Mesendoderm (in vitro differentiated cells): ENCODE results near the gene CD34.

Experiments used
- DNase-seq: peaks from one replicate; pipeline ENCODE4 v3.0.0; 2013
- H2AK5ac ChIP-seq: 2 replicates; pipeline ENCODE4 v1.6.1; 2013; ENCODE audit warnings: low read length, inconsistent platforms
- H2BK120ac ChIP-seq: 2 replicates; pipeline ENCODE4 v1.6.1; 2013; ENCODE audit warnings: low read depth, mild to moderate bottlenecking, low read length, moderate library complexity, mixed read lengths
- H2BK15ac ChIP-seq: replicated peaks from 2 replicates; pipeline ENCODE4 v1.6.1; 2013; ENCODE audit warnings: low read depth, mild to moderate bottlenecking, moderate library complexity
- H2BK5ac ChIP-seq: 2 replicates; pipeline ENCODE4 v1.6.1; 2013; ENCODE audit warnings: low read length, inconsistent platforms
- H3K18ac ChIP-seq: 2 replicates; pipeline ENCODE4 v1.6.1; 2013; ENCODE audit warnings: mild to moderate bottlenecking, low read length, mixed read lengths
- H3K23ac ChIP-seq: one replicate; pipeline ENCODE4 v1.6.1; 2013; ENCODE audit warnings: low read length
- H3K27ac ChIP-seq: 2 replicates; pipeline ENCODE4 v1.5.1; 2013; ENCODE audit warnings: low read depth, mild to moderate bottlenecking, inconsistent platforms, low read length, moderate library complexity
- H3K27me3 ChIP-seq: 2 replicates; pipeline ENCODE4 v1.6.1; 2013; ENCODE audit warnings: low read length, control low read depth, mild to moderate bottlenecking, inconsistent platforms; ENCODE audit not compliant: insufficient read depth, poor library complexity
- H3K36me3 ChIP-seq: 2 replicates; pipeline ENCODE4 v1.6.1; 2013; ENCODE audit warnings: low read length, inconsistent platforms; ENCODE audit not compliant: control insufficient read depth, insufficient read depth
- H3K4ac ChIP-seq: one replicate; pipeline ENCODE4 v1.6.1; 2013; ENCODE audit warnings: low read depth, mild to moderate bottlenecking, low read length, moderate library complexity
- H3K4me1 ChIP-seq: 2 replicates; pipeline ENCODE4 v1.6.1; 2013; ENCODE audit warnings: low read depth, low read length, inconsistent platforms; ENCODE audit not compliant: control insufficient read depth
- H3K4me2 ChIP-seq: 2 replicates; pipeline ENCODE4 v1.6.1; 2013; ENCODE audit warnings: low read length
- H3K4me3 ChIP-seq: 2 replicates; pipeline ENCODE4 v1.5.1; 2013; ENCODE audit warnings: mild to moderate bottlenecking, low read length
- H3K56ac ChIP-seq: one replicate; pipeline ENCODE4 v1.6.1; 2013; ENCODE audit warnings: low read length
- H3K79me1 ChIP-seq: 2 replicates; pipeline ENCODE4 v1.6.1; 2013; ENCODE audit warnings: low read length, inconsistent platforms
- H3K79me2 ChIP-seq: 2 replicates; pipeline ENCODE4 v1.6.1; 2013; ENCODE audit warnings: mild to moderate bottlenecking, low read length; ENCODE audit not compliant: control insufficient read depth, insufficient read depth
- H3K9ac ChIP-seq: 2 replicates; pipeline ENCODE4 v1.6.1; 2013; ENCODE audit warnings: low read length, inconsistent platforms
- H4K5ac ChIP-seq: one replicate; pipeline ENCODE4 v1.6.1; 2013; ENCODE audit warnings: low read length
- H4K8ac ChIP-seq: one replicate; pipeline ENCODE4 v1.6.1; 2013; ENCODE audit warnings: low read depth, mild to moderate bottlenecking, control low read depth, low read length, moderate library complexity
- WGBS: extraction: QIAGEN DNeasy Blood & Tissue Kit; methylation state at CpG from one replicate; pipeline ENCODE4 v1.1.7; 2013; ENCODE audit warnings: low lambda C conversion rate, missing lambda C conversion rate; ENCODE audit not compliant: insufficient coverage; ENCODE audit errors: extremely low coverage; 5-methylcytosine and 5-hydroxymethylcytosine counted together

CD34 gene

DNA sequence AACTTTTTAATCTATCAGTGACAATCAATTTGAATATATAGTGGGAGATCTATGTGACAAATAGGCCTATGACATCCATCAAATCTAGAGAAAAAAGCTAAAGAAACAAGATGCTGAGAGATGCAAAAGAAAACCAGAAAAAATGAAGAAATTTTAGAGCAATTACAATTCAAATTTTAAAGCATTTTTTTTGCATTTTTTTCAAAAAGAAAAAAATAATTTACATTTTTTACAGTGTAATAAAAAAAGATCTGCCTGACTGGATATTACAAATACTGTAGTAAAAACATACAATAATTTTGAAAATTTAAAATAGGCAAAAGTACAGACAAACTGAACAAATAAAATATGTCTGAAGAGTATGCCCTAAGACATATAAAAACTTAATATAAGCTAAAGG lies 14.4 kb downstream of the CD34 start:
- no peaks in the 10 kb centered on the region for H3K79me2 ChIP-seq
- H3K23ac ChIP-seq, result no peak overlapping the region
- H3K4me3 ChIP-seq, result no peak overlapping the region
- H3K18ac ChIP-seq, result no peak overlapping the region
- H3K79me1 ChIP-seq, result no peaks in the 10 kb centered on the region
- no peaks in the 10 kb centered on the region for H3K36me3 ChIP-seq
- DNase-seq, result no peak
- H3K27me3 ChIP-seq, result no peaks in the 10 kb centered on the region
- no peak overlapping the region for H3K27ac ChIP-seq
- H2BK120ac ChIP-seq, result no peak overlapping the region
- H2AK5ac ChIP-seq, result no peak overlapping the region
- no peak overlapping the region for H3K4me2 ChIP-seq
- H3K4ac ChIP-seq, result no peak overlapping the region
- H3K9ac ChIP-seq, result no peak overlapping the region
- no peak overlapping the region for H2BK15ac ChIP-seq
- no peak overlapping the region for H4K5ac ChIP-seq
- no peak overlapping the region for H4K8ac ChIP-seq
- no peak overlapping the region for H3K56ac ChIP-seq
- no peaks in the 10 kb centered on the region for H3K4me1 ChIP-seq
- no peak overlapping the region for H2BK5ac ChIP-seq

DNA sequence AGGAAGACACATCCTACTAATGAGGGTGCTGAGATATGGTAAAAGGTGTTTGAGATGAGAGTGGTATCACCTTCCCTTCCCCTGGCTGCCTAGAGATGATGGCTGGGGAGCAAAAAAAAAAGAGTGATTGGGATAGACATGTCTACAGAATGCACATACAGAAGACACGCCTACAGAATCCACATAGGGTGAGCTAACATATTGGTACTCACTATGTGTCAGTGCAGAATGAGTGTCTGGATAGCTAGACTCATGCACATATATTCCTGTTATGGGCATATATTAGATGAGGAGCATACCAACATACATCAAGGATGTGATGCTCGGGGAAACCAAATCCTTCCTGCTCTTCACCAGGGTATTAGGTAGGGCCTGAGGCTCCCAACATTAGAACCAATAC lies 16.2 kb downstream of the CD34 start:
- Histone ChIP-seq H3K23ac (no peak overlapping the region), H3K27me3 (no peaks in the 10 kb centered on the region), H3K4me3 (no peak overlapping the region), H3K27ac (no peak overlapping the region), H4K8ac (no peak overlapping the region), H3K4me1 (no peaks in the 10 kb centered on the region), H2AK5ac (no peak overlapping the region), H3K9ac (no peak overlapping the region), H3K79me2 (no peaks in the 10 kb centered on the region), H4K5ac (no peak overlapping the region), H3K56ac (no peak overlapping the region), H3K4ac (no peak overlapping the region), H2BK120ac (no peak overlapping the region), H3K79me1 (no peaks in the 10 kb centered on the region), H2BK5ac (no peak overlapping the region), H2BK15ac (no peak overlapping the region), H3K4me2 (no peak overlapping the region), H3K18ac (no peak overlapping the region), H3K36me3 (no peaks in the 10 kb centered on the region)
- no CpG with 5 or more reads among the region's 2 CpGs for WGBS
- DNase-seq, result no peak

GRCh38 chr1:207893737-207894582 lies 17.0 kb downstream of the CD34 start:
- Histone ChIP-seq H2BK15ac (no peak overlapping the region), H3K4me3 (no peak overlapping the region), H3K18ac (no peak overlapping the region), H3K4ac (no peak overlapping the region), H3K56ac (no peak overlapping the region), H2AK5ac (no peak overlapping the region), H3K27me3 (no peaks in the 10 kb centered on the region), H2BK120ac (no peak overlapping the region), H3K4me2 (no peak overlapping the region), H3K79me2 (no peaks in the 10 kb centered on the region), H4K5ac (no peak overlapping the region), H3K9ac (no peak overlapping the region), H3K4me1 (no peaks in the 10 kb centered on the region), H3K23ac (no peak overlapping the region), H4K8ac (no peak overlapping the region), H3K36me3 (no peaks in the 10 kb centered on the region), H3K79me1 (no peaks in the 10 kb centered on the region), H2BK5ac (no peak overlapping the region), H3K27ac (no peak overlapping the region)
- no CpG with 5 or more reads among the region's 6 CpGs for WGBS
- no peak for DNase-seq

GRCh38 chr1:207892764-207893163 lies 18.2 kb downstream of the CD34 start:
- Histone ChIP-seq H3K9ac (no peak overlapping the region), H3K18ac (no peak overlapping the region), H3K4ac (no peak overlapping the region), H3K79me2 (no peaks in the 10 kb centered on the region), H3K79me1 (no peaks in the 10 kb centered on the region), H3K4me2 (no peak overlapping the region), H2BK5ac (no peak overlapping the region), H3K56ac (no peak overlapping the region), H3K4me3 (no peak overlapping the region), H2BK15ac (no peak overlapping the region), H3K36me3 (no peaks in the 10 kb centered on the region), H2AK5ac (no peak overlapping the region), H3K27ac (no peak overlapping the region), H2BK120ac (no peak overlapping the region), H4K5ac (no peak overlapping the region), H3K27me3 (no peaks in the 10 kb centered on the region), H3K23ac (no peak overlapping the region), H3K4me1 (no peaks in the 10 kb centered on the region), H4K8ac (no peak overlapping the region)
- no CpG with 5 or more reads among the region's 5 CpGs for WGBS
- DNase-seq, result no peak

DNA sequence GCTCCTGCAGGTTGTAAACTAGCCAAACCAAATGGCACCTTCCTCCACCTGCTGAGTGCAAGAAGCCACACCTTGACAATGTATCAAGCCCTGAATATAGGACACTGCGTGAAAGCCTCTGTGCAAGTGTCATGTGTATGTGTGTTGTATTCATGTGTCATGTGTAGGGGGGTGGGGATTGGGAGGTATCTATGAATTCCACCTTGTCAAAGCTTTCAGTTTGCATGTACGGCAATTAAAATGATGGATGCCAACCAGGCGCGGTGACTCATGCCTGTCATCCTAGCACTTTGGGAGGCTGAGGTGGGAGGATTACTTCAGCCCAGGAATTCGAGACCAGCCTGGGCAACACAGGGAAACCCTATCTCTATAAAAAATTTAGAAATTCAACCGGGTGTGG lies 19.8 kb downstream of the CD34 start:
- Histone ChIP-seq H4K5ac (no peak overlapping the region), H3K79me1 (no peaks in the 10 kb centered on the region), H3K79me2 (no peaks in the 10 kb centered on the region), H3K27me3 (no peaks in the 10 kb centered on the region), H4K8ac (no peak overlapping the region), H3K27ac (no peak overlapping the region), H3K36me3 (no peaks in the 10 kb centered on the region), H2BK120ac (no peak overlapping the region), H3K4ac (no peak overlapping the region), H2AK5ac (no peak overlapping the region), H3K56ac (no peak overlapping the region), H3K23ac (no peak overlapping the region), H3K18ac (no peak overlapping the region), H2BK15ac (no peak overlapping the region), H3K9ac (no peak overlapping the region), H3K4me2 (no peak overlapping the region), H3K4me3 (no peak overlapping the region), H3K4me1 (no peaks in the 10 kb centered on the region), H2BK5ac (no peak overlapping the region)
- DNase-seq, result no peak
- no CpG with 5 or more reads among the region's 6 CpGs for WGBS
